ENCODE measurements around the gene RBM20. TPM values are rescaled to one million over a fixed set of nuclear protein-coding genes. Genes with fewer than 3 reads are reported as not detected.

Gene RBM20
- total RNA-seq, 3 donors from 2014 or later: 0.03 TPM; not detected in 2

Other genes starting within 250 kb of the RBM20 start
- 10 to 100 TPM; 33.5 to 57.1 (median 56.5) TPM for gene DUSP5, start 146.4 kb upstream of the RBM20 start, total RNA-seq
- gene SMC3, start 76.6 kb upstream of the RBM20 start, total RNA-seq: 10 to 100 TPM; 64.7 to 68.3 (median 66.8) TPM
- 10 to 100 TPM; 36.5 to 55.1 (median 41.3) TPM for gene PDCD4, start 227.6 kb downstream of the RBM20 start, total RNA-seq

All from activated T-cell treated with anti-CD3 and anti-CD28 coated beads, Interleukin-2, amount 50 U/mL, for 4 hours (primary cell).